ENCODE data around the gene MAPKAP1. TPM values are rescaled to one million over a fixed set of nuclear protein-coding genes. Genes with fewer than 3 reads are reported as not detected.
A peak's percentile ranks its signal among the peaks of the same experiment; 100 is the strongest.

The MAPKAP1 gene
- total RNA-seq, 1 donor from 2014 or later = 81.9 TPM

GRCh38 chr9:125397736-125398135 lies 309.3 kb downstream of the MAPKAP1 start:
- no peaks in the 10 kb centered on the region for H3K36me3 ChIP-seq (ENCODE audit: control insufficient read depth, insufficient read depth, low read length)
- H3K4me3 ChIP-seq (ENCODE audit: low read depth, low read length) = no peak overlapping the region
- no peak for TF ChIP-seq CTCF (IDR thresholded peaks at IDR 0.05; ENCODE audit: insufficient read depth, low read length, severe bottlenecking)
- no peak for FAIRE-seq
- no peak for DNase-seq (ENCODE audit: low read depth)
- no peaks in the 10 kb centered on the region for H3K27me3 ChIP-seq (ENCODE audit: control insufficient read depth, insufficient read depth, low read length)

GRCh38 chr9:125396799-125397198 lies 310.2 kb downstream of the MAPKAP1 start:
- H3K36me3 ChIP-seq (ENCODE audit: control insufficient read depth, insufficient read depth, low read length) = no peaks in the 10 kb centered on the region
- H3K27me3 ChIP-seq (ENCODE audit: control insufficient read depth, insufficient read depth, low read length) = no peaks in the 10 kb centered on the region
- no peak for TF ChIP-seq CTCF (IDR thresholded peaks at IDR 0.05; ENCODE audit: insufficient read depth, low read length, severe bottlenecking)
- H3K4me3 ChIP-seq (ENCODE audit: low read depth, low read length) = no peak overlapping the region
- FAIRE-seq = no peak
- no peak for DNase-seq (ENCODE audit: low read depth)

GRCh38 chr9:125393426-125393825 lies 313.6 kb downstream of the MAPKAP1 start:
- Histone ChIP-seq H3K4me3 (ENCODE audit: low read depth, low read length) (no peak overlapping the region), H3K27me3 (ENCODE audit: control insufficient read depth, insufficient read depth, low read length) (no peaks in the 10 kb centered on the region), H3K36me3 (ENCODE audit: control insufficient read depth, insufficient read depth, low read length) (no peaks in the 10 kb centered on the region)
- no peak for FAIRE-seq
- DNase-seq (ENCODE audit: low read depth) = peak; percentile 67
- no peak for TF ChIP-seq CTCF (IDR thresholded peaks at IDR 0.05; ENCODE audit: insufficient read depth, low read length, severe bottlenecking)

- Histone ChIP-seq H3K4me3 (ENCODE audit: low read depth, low read length) (no peak overlapping the region), H3K27me3 (ENCODE audit: control insufficient read depth, insufficient read depth, low read length) (no peaks in the 10 kb centered on the region), H3K36me3 (ENCODE audit: control insufficient read depth, insufficient read depth, low read length) (no peaks in the 10 kb centered on the region)
- no peak for TF ChIP-seq CTCF (IDR thresholded peaks at IDR 0.05; ENCODE audit: insufficient read depth, low read length, severe bottlenecking)
- DNase-seq (ENCODE audit: low read depth) = peak; percentile 10
- FAIRE-seq = no peak
Measured at GRCh38 chr9:125391704-125392103, 315.3 kb downstream of the MAPKAP1 start.

- DNase-seq (ENCODE audit: low read depth) (no peak), FAIRE-seq (no peak)
- TF ChIP-seq CTCF (IDR thresholded peaks at IDR 0.05; ENCODE audit: insufficient read depth, low read length, severe bottlenecking) = no peak
- H3K27me3 ChIP-seq (ENCODE audit: control insufficient read depth, insufficient read depth, low read length) = no peaks in the 10 kb centered on the region
- H3K4me3 ChIP-seq (ENCODE audit: low read depth, low read length) = no peak overlapping the region
- H3K36me3 ChIP-seq (ENCODE audit: control insufficient read depth, insufficient read depth, low read length) = no peaks in the 10 kb centered on the region
Measured at GRCh38 chr9:125388978-125389377, 318.0 kb downstream of the MAPKAP1 start.

GRCh38 chr9:125387861-125388524 lies 319.0 kb downstream of the MAPKAP1 start:
- Histone ChIP-seq H3K27me3 (ENCODE audit: control insufficient read depth, insufficient read depth, low read length) (no peaks in the 10 kb centered on the region), H3K4me3 (ENCODE audit: low read depth, low read length) (no peak overlapping the region), H3K36me3 (ENCODE audit: control insufficient read depth, insufficient read depth, low read length) (no peaks in the 10 kb centered on the region)
- no peak for TF ChIP-seq CTCF (IDR thresholded peaks at IDR 0.05; ENCODE audit: insufficient read depth, low read length, severe bottlenecking)
- DNase-seq (ENCODE audit: low read depth) (no peak), FAIRE-seq (no peak)
